Vagina (tissue), 2 donors: ENCODE measurements around the gene ERAL1.

Experiments
- POLR2AphosphoS5 ChIP-seq, 2 donors: sonication (generic); formaldehyde crosslinking; IDR thresholded peaks; one replicate each; pipeline ENCODE4 v1.9.0; 2017; ENCODE audit warnings: antibody characterized with exemption in 2 of 2, mild to moderate bottlenecking in 2 of 2, low read depth in 1 of 2; ENCODE audit not compliant: insufficient read depth in 1 of 2
- TF ChIP-seq, protein P1 (sequence below), 3 experiments: fragments of 450-650 bp in 2 of 3; fragments of 200-600 bp in 1 of 3; sonication (generic) in 1 of 3; IDR thresholded peaks; one replicate each; pipeline ENCODE4 v1.5.1; 2017 to 2019; ENCODE audit warnings: antibody characterized with exemption in 3 of 3, mild to moderate bottlenecking in 2 of 3, moderate library complexity in 2 of 3

DNA sequence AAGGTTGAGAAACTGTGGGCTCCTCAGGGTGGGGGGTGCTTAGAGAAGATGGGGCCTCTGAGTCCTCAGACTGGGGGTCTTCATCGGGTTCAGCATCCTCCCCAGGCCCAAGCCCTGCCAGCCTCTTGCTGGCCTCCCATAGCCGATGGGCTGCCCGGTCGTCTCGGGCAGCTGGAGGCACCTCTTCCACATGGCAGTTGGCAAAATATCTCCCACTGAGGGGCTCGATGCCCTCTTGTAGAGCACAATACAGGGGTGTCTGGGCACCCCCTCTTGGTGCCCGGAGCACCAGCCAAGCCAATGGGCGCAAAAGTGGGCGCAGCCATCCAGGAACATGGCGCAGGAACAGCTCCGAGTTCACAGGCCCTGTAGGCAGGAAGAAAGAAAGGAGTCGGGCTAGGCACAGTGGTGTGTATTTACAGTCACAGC is 43.7 kb downstream of the ERAL1 start:
- TF ChIP-seq, protein P1, sequence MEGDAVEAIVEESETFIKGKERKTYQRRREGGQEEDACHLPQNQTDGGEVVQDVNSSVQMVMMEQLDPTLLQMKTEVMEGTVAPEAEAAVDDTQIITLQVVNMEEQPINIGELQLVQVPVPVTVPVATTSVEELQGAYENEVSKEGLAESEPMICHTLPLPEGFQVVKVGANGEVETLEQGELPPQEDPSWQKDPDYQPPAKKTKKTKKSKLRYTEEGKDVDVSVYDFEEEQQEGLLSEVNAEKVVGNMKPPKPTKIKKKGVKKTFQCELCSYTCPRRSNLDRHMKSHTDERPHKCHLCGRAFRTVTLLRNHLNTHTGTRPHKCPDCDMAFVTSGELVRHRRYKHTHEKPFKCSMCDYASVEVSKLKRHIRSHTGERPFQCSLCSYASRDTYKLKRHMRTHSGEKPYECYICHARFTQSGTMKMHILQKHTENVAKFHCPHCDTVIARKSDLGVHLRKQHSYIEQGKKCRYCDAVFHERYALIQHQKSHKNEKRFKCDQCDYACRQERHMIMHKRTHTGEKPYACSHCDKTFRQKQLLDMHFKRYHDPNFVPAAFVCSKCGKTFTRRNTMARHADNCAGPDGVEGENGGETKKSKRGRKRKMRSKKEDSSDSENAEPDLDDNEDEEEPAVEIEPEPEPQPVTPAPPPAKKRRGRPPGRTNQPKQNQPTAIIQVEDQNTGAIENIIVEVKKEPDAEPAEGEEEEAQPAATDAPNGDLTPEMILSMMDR (IDR thresholded peaks at IDR 0.05), result no peak
- TF ChIP-seq POLR2AphosphoS5 (IDR thresholded peaks at IDR 0.05; ENCODE audit: insufficient read depth in 1 of 2, low read depth in 1 of 2), result no peak
